NCI-H1105 (cell line): ENCODE measurements around the gene TMEM144.

Source experiments
- DNase-seq: peaks from one replicate; lab custom pipeline; 2025; lab: John Stamatoyannopoulos, UW

Gene TMEM144

DNA sequence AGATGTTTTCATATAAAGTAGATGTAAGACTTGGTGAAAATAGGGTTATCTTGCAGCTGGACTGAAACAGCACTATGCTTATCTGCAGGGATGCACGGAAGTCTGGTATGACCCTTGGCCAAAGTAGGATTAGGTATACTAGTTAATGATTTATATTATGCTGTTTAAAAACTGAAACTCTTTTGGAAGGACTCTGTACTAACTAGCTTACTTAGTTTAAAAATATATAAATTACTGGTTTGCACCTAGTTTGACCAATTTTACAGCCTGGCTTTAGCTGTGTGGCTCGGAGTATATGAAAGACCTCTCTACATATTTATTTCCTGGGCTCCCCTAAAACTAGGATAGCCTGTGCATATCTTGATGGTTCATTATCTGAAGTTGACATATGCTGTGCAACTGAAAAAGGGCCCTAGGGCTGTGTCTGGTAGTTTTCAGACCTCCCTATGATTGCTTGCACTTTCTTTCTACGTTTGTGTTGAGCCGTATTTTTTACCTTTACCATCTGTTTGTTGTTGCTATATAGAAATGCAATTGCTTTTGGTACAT lies 89.2 kb downstream of the TMEM144 start:
- no peak for DNase-seq

DNA sequence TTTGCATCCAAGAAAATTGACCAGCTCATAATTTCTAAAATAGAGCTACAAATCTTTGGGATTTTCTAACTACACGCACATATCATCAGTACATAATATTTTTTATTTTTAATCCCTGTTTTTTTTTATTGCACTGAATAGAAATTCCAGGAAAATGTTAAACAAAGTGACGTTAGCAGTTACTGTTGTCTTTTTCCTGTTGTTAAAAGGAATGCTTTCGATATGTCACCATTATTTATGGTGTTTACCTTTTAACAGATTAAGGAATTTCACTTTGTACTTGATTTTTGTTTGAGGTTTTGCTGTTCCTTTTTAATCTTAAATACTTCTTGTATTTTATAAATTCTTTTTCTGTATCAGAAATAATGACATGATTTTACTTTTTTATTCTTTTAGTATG lies 89.7 kb downstream of the TMEM144 start:
- DNase-seq, result no peak

DNA sequence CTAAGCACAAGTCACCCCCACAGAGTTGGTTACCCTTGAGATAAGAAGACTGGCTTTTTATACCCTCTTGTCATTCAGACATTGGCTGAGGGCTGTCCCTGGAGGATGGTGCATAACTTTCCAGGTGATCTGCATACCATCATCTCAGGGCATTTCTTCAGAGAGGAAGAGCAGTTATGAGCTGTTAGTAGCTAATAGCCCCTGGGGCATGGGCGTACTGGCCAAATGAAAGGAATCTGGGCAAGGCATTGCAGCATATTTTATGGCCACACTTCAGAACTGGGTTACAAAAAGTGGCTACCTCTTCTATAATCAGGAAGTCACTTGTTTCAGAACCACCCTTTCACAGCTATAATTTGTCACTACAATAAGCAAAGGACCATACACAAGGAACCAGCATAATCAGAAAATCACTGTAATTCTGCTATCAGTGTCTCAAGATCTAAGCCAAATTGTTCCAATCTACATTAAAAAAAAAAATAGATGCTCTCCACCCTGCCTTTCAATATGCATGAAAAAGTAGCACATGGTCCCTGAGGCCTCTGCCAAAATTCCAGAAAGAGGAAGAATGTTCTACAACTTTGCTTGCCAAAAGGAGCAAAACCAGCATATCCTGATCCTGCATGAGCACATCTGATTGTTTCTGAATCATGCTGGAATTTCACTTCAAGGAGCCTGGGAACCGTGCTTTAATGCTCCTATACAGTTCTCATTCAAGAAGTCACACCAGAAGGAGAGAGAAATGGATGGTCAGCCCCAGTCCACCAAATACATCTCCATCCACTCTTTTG lies 92.0 kb downstream of the TMEM144 start:
- no peak for DNase-seq

DNA sequence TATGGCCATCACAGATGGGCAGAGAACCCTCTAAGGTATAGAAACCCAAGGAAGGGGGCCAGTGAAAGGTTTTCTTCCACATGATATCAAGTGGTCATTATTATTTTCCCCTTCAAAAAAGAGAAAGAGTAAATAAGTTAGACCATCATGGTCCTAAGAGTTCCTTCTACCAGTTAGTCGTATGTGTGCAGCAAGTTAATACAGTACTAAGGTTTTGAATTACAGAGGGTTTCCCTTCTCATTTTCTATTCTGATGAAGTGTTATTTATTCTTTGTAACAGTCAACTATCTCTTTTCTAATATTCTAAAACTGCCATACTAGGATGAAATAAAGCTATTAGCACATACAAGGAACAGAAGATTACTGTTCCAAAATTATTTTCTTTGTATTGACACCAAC lies 94.4 kb downstream of the TMEM144 start:
- no peak for DNase-seq
